22Rv1 (cell line): ENCODE results near the gene PPP1CC.

ENCODE experiments used
- CTCF ChIP-seq: fragments of 450-650 bp; IDR thresholded peaks from 2 replicates; pipeline ENCODE4 v1.5.1; 2017; ENCODE audit warnings: mild to moderate bottlenecking
- ZFX ChIP-seq: fragments of 450-650 bp; IDR thresholded peaks from 2 replicates; pipeline ENCODE4 v1.6.1; 2017; ENCODE audit warnings: antibody characterized with exemption, borderline replicate concordance

- no peak for TF ChIP-seq CTCF
- no peak for TF ChIP-seq ZFX
These were observed 22.4 kb upstream of the PPP1CC start for GRCh38 chr12:110765111-110765510.
